GM18867 (cell line): Measurements from ENCODE around the gene TDG.

Source experiments
- ATAC-seq: cut with Tn5 transposase; IDR thresholded peaks from one replicate; pipeline ENCODE4 v1.9.1; 2021; ENCODE audit warnings: mild to moderate bottlenecking, moderate library complexity; ENCODE audit not compliant: unreplicated experiment

The TDG gene

DNA sequence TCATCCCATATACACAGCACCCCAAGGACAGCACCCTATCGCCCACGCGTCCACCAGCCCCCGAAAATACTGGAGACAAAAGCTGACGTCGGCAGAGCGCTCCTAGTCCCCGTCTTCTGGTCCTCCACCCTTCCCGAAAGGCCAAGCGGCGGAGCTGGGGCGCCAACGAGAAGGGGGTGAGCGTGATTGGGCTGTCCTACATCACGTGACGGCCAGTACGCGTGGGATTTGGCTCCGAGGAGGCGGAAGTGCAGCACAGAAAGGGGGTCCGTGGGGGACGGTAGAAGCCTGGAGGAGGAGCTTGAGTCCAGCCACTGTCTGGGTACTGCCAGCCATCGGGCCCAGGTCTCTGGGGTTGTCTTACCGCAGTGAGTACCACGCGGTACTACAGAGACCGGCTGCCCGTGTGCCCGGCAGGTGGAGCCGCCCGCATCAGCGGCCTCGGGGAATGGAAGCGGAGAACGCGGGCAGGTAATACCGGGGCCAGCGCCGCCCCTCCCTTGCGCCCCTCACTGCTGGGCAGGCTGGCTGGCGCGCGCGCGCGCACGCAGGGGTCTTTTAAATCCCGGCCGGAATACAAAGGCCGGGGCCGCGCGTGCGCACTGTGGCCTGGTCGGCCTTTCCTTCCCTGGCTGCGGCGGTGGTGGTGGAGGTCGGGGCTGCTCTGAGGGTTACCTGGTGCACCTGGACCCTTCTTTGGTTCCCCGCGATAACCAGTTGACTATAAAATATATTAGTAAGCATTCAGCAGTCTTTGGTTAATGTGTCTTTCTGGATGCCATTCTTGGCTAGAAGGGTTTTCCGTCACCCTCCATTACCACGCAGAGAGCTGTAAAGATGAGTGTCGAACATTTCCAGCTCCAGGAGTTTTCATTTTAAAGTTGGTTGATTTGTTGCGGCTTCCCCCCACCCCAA is at the start of gene TDG:
Gene TDG (plus strand): TSS at position 283 of the 915 bp plus-strand sequence. CDS start 166 bp downstream, at position 449.
- ATAC-seq = peak; percentile 92

DNA sequence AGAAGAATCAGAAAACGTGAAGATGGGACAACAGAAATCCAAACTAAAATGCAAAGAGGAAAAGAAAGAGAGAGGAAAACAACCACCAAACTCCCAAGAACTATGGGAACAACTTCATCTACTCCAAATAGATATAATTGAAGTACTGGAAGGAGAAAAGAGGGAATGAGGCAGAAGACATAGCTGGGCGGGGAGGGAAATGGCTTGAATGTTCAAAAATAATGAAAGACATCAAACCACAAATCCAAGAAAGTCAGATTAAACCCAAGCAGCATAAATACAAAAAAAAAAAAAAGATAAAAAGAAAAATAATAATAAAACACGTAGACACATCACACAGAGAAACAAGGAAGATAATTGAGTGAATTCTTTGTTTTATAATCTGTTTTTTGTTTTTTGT is 47.8 kb upstream of the TDG start:
- no peak for ATAC-seq

DNA sequence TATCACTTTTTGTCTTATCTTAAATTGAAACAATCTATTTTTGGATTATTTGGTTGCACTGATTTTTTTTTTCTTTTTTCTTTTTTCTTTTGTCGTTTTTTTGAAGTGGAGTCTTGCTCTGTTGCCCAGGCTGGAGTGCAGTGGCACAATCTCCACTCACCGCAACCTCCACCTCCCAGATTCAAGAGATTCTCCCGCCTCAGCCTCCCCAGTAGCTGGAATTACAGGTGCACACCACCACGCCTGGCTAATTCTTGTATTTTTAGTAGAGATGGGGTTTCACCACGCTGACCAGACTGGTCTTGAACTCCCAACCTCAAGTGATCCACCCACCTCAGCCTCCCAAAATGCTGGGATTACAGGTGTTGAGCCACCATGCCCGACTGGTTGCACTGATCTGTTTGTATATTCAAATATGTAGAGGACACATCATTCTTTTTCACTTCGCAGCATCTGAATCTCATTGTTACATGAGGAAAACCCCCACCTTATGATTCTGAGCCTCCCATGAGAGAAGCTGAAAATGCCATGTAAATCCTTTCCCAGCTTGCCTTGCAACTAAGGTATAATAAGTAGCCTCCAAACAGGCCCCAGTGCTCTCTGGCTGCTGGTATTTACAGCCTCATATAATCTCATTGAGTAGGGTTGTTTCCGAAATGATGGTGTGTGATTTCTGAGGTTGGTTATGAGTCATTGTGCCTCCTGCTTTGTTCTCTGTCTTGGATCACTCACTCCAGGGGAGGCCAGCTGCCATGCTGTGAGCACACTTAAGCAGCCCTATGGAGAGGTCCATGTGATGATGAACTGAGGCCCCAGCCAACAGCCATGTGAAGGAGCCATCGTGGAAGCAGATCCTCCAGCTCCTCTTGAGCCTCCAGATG is 40.7 kb upstream of the TDG start:
- peak; percentile 37 for ATAC-seq

DNA sequence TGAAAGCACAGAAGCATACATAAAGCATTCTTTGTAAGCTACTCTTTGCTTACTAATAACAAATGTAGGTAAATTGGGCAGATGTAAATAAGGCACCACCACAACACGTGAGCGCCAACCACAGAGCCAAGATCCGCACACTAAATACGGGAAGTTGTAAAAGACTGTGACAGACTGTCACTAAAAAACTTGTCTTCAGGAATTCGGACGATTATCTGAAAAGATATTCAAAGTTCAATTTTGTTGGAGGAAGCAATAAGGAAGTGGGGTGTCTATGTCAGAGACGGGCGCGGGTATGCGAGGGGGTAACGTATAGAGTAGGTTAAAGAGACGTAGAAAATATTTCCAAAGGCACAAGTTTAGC is 37.0 kb upstream of the TDG start:
- peak; percentile 22 for ATAC-seq

DNA sequence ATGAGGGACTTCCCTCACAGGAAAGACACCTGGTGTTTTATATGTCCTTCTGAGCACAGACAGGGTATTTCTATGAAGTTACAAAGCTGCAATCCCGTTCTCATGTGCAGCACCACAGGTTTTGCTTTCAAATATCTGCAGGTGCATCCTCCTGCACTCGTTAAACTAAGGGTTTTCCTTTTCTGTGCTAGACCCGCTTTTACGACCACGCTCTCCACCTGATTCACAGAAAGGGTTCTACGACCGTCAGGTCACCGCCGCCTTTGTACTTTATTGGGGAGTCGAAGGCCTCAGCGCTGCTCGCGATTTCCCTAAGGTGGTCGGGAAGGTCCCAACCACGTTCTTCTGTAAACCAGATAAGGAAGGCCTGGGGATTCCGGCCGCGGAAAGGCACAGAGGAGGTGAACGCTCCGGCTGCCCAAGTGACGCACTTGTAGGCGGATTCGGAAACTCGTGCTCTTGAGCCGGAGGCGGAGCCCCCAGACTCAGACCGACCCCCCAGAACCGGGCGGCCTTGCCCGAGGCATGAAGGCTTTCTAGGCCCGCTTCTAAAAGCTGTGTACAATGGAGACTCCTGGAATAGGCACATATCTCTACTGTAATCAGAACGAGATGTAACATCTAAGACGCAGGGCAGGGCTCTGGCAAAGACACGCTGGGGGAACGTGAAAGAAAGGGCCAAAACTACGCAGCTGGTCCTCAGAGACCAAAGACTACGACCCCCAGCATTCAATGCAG is 36.5 kb upstream of the TDG start:
- peak; percentile 22 for ATAC-seq

DNA sequence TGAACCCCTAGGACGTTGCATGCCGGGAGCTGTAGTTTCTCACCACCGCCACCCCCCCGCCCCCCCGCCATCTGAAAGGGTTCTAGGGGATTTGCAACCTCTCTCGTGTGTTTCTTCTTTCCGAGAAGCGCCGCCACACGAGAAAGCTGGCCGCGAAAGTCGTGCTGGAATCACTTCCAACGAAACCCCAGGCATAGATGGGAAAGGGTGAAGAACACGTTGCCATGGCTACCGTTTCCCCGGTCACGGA is 36.0 kb upstream of the TDG start:
- no peak for ATAC-seq

DNA sequence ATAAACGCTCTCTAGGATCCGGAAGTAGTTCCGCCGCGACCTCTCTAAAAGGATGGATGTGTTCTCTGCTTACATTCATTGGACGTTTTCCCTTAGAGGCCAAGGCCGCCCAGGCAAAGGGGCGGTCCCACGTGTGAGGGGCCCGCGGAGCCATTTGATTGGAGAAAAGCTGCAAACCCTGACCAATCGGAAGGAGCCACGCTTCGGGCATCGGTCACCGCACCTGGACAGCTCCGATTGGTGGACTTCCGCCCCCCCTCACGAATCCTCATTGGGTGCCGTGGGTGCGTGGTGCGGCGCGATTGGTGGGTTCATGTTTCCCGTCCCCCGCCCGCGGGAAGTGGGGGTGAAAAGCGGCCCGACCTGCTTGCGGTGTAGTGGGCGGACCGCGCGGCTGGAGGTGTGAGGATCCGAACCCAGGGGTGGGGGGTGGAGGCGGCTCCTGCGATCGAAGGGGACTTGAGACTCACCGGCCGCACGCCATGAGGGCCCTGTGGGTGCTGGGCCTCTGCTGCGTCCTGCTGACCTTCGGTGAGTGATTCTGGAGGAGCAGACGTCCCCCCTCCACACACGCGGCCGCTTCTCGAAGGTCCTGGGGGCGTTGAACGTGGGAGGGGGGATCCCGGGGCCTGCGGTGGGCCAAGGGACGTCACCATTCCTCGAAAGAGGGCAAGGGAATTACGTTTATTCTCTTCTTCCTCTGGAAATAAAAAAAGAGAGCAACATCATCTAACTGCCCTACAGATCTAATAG is 35.5 kb upstream of the TDG start, which contains the start of gene HSP90B1:
Gene HSP90B1 (plus strand): TSS at position 377 of the 753 bp plus-strand sequence. CDS start 106 bp downstream, at position 483.
- ATAC-seq = peak; percentile 59

DNA sequence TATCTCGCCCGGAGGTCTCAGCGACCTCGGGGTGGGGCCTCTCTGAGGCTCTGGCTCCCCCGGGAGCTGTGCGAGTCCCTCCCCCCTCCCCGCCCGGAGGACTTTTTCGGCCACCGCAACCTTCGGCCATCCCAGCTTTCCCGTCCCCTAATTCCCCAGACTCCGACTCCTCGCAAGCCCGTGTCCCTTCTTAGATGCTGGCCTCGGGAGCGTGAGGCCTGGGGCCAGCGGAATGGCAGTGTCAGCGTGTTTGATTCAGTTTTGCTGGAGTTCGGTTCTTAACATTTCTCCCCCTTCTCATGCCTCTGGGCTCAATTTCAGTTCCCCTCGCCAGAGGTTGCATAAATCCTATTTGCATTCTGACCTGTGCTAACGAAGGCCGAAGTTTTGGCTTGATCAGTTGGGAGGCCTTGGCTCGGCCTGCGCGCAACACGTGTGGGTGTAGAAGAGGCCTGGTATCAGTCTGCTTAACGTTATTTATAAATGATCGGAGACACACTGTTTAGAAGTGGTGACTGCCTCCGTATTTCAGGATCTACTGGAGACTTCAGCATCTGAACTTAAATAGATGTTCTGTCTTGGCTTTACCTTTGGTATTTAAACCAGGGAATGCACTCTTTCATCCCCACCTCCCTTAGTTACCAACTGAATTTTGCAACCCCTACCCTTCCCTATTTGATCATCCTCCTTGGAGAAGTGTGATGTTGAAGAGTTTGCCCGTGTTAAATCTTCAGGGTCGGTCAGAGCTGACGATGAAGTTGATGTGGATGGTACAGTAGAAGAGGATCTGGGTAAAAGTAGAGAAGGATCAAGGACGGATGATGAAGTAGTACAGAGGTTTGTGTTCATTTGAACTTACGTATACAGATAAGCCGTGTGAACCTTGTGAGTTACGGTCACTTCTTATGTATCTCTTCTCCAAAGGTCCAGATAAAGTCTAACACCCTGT is 34.6 kb upstream of the TDG start:
- ATAC-seq = no peak

DNA sequence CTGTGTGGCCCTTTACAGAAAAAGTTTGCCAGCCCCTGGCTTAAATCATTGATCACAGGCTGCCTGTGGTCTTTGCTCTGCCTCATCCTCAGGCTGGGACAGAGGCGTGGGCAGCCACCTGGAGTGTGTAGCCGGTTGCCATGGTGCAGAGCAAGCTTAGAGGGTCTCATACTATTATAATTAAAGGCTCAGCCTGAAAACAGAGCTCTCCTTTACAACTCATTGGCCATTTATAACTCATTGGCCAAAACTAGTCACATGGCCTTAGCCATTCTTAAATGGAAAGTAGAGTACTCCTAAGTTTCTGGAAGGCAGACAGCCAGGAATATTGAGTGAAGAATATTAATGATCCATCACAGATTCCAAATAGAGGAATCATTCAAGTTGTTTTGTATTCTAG is 32.4 kb upstream of the TDG start:
- ATAC-seq = no peak

DNA sequence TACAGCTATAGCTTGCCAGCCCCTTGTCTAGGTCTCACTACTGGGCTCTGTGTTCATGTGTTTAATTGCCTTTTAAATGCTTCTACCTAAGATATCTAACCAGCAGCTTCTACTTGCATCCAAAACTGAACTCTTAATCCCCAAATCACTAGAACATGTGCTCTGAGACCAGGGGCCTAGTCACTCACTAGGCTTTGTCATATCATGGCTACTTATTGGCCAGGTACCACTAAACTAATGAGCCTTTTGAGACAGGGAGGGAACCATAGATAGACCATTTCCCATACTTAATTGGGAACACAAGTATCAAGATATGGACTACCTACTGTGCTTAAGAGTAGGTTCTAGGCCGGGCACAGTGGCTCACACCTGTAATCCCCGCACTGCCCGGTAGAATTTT is 29.0 kb upstream of the TDG start:
- ATAC-seq = no peak

DNA sequence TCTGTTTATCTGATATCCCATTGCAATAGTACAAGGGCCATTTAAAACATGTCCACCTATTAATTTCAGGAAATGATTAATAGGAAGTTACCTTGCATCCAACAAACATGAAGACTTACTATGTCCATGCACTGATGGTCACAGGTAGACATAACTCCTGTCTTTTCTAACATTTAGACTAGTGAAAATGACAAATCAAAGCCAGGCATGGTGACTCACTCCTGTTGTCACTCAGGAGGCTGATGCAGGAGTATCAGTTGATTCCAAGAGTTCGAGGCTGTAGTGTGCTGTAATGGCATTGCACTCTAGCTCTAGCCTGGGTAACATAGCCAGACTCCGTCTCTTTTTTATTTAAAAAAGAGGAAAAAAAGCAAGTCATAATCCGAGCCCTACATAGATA is 20.7 kb upstream of the TDG start:
- no peak for ATAC-seq

DNA sequence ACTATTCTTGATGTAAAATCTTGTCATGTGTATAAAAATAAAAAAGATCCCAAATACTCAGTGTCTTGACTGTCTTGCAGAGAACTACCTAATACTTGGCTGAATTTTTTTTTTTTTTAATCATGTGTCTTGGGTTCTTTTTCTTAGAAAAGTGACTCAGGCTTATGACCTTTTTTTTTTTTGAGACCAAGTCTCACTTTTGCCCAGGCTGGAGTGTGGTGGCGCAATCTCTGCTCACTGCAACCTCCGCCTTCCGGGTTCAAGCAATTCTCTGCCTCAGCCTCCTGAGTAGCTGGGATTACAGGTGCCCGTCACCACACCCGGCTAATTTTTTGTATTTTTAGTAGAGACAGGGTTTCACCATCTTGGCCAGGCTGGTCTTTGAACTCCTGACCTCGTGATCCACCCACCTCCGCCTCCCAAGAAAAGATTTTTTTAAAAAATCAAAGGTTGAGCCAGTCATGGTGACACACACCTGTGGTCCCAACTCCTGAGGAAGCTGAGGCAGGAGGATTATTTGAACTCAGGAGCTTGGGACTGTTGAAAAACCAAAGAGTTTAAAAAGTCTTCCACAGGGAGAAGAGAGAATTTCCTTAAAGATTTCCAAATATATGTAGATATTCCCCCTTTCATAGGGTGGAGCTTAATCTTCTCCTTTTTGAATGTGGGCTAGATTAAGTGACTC is 17.7 kb upstream of the TDG start:
- ATAC-seq = no peak

DNA sequence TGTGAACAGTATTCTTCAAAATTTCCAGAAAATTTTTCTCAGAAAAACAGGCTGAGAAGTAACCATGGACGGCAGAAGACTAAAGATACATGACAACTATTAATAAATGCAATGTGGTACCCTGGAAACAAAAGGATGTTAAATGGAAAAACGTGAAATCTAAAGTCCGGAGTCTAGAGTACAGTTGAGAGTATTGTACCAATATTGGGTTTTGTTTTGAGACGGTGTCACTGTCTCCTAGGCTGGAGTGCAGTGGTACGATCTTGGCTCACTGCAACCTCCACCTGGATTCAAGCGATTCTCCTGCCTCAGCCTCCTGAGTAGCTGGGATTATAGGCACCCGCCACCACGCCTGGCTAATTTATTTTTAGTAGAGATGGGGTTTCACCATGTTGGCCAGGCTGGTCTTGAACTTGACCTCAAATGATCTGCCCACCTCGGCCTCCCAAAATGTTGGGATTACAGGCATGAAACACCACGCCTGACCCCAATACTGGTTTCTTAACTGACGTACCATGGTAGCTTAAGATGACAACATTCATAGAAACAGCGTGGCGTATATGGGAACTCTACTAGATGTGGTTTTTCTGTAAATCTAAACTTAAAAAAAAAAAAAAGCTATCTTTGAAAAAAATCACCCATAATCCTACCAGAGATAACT is 16.8 kb upstream of the TDG start:
- no peak for ATAC-seq

DNA sequence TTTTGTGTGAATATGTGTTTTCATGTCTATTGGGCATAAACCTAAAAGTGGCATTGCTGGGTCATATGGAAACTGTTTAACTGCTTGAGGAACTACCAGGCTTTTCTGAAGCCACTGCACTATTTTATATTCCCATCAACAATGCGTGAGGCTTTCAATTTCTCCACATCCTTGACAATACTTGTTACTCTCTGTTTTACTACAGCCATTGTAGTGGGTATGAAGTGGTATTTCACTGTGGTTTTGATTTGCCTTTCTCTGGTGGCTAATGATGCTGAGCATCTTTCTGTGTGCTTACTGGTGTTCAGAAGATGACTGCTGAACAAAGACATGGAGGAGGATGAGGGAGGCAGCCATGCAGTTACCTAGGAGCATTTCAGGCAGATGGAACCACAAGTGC is 13.2 kb upstream of the TDG start:
- ATAC-seq = no peak

DNA sequence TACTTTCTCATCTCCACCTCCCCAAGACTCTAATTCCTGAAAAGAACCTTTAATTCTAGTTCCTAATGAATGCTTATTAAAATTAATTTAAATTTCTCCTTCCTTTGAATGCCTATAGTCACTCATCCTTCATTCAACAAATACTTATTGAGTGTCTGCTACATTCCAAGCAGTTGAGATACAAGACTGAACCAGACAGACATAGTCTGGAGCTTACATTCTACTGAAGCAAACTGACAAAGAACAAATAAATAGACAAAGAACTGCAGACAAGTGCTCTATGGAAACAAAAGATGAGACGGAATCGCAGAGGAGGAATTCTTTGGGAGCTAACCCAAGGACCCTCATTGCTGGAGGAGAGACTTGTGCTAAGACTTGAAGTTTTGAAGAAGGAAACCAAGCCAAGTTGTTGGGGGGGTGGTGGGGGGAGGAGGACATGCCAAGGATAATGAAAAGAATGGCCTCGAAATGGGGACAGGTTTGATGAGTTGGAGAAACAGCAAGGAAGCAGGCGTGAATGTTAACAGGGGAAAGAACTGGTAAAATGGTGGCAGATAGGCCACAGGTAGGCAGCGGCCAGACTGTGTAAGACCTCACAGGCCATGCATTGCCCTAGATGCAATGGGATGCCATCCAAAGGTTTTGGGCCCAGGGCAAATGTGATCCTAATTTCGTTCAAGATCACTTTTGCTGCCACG is 9.7 kb upstream of the TDG start:
- ATAC-seq = no peak

DNA sequence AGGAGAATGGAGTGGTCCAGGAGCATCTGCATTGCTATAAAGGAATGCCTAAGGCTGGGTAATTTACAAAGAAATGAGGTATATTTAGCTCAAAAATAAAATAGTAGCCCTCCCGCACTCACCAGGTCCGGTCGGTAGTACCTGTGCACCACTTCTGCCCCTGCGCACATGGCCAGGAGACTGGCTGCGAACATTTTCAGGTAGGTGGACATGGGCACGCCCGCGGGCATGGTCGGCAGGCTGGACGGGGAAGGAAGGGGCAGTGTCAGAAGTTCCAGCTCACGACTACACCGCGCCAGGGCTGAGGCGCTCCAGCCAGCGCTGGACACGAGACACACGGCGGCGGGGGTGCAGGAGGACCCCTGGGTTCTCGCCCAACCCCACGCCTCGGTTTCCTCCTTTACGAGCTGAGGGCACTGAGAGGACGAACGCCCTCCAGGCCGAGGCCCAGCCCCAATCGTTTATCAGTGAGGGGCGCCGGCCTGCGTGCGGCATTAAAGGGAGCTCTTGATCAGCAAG is 9.1 kb upstream of the TDG start:
- ATAC-seq = peak; percentile 19

DNA sequence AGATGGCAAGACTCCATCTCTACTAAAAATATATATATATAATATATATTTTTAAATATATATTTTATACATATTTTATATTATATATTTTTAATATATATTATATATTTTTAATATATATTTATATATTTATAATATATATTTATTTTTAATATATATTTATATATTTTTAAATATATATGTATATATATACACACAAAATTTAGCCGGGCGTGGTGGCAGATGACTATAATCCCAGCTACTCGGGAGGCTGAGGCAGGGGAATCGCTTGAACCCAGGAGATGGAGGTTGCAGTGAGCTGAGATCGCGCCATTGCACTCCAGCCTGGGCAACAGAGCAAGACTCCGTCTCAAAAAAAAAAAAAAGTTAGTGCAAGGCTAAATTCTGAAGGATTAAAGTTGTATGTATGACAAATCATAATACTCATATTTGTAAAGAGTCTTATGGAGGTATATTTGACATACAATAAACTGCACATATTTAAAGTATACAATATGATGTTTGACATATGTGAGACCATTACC is 7.7 kb upstream of the TDG start:
- ATAC-seq = no peak
